PC-9 (cell line): ENCODE measurements around the gene LMTK3. TPM values are rescaled to one million over a fixed set of nuclear protein-coding genes. Genes with fewer than 3 reads are reported as not detected.

ENCODE experiments used
- BruUV-seq: library from RNA; stranded (reverse); fragments of 400-500 nt; replicated peaks from 2 replicates; lab custom pipeline; 2021; lab: Mats Ljungman, UMichigan
- CTCF ChIA-PET: fragments of 300-600 bp; sonication (Branson Sonifier 250); formaldehyde crosslinking; loops from one replicate; lab custom pipeline; 2022; ENCODE audit warnings: antibody characterized with exemption; lab: Charles Lee
- POLR2A ChIA-PET: fragments of 300-600 bp; sonication (Branson Sonifier 250); formaldehyde crosslinking; loops from one replicate; lab custom pipeline; 2022; ENCODE audit warnings: antibody characterized with exemption; ENCODE audit not compliant: unreplicated experiment; lab: Charles Lee
- DNase-seq, 2 experiments: peaks; one replicate each; pipeline versions ENCODE4 v3.0.0 to v3.0.0-alpha.2; 2015 to 2022; ENCODE audit warnings: mixed read lengths in 1 of 2
- H2AFZ ChIP-seq: fragments of 200-600 bp; sonication (generic); 2 replicates; pipeline ENCODE4 v1.8.1; 2017; ENCODE audit warnings: antibody characterized with exemption
- H3F3A ChIP-seq: fragments of 200-600 bp; sonication (generic); 2 replicates; pipeline ENCODE4 v1.8.1; 2017; ENCODE audit warnings: antibody characterized with exemption, mild to moderate bottlenecking, low read depth; ENCODE audit not compliant: insufficient read depth
- H3K27ac ChIP-seq: fragments of 200-600 bp; sonication (generic); 2 replicates; pipeline ENCODE4 v1.6.1; 2016; ENCODE audit warnings: mixed run types
- H3K27me3 ChIP-seq: fragments of 200-600 bp; sonication (generic); 2 replicates; pipeline ENCODE4 v1.6.1; 2016; ENCODE audit warnings: low read depth, mixed run types; ENCODE audit not compliant: insufficient read depth
- H3K36me3 ChIP-seq: fragments of 200-600 bp; sonication (generic); 2 replicates; pipeline ENCODE4 v1.6.1; 2016; ENCODE audit warnings: low read depth, mixed run types
- H3K4me1 ChIP-seq: fragments of 200-600 bp; sonication (generic); replicated peaks from 2 replicates; pipeline ENCODE4 v1.6.1; 2016; ENCODE audit warnings: mixed run types; ENCODE audit not compliant: insufficient read depth
- H3K4me2 ChIP-seq: fragments of 200-600 bp; sonication (generic); 2 replicates; pipeline ENCODE4 v1.6.1; 2017; ENCODE audit warnings: mixed run types
- H3K4me3 ChIP-seq: fragments of 200-600 bp; sonication (generic); 2 replicates; pipeline ENCODE4 v1.6.1; 2016; ENCODE audit warnings: mixed run types
- H3K79me2 ChIP-seq: fragments of 200-600 bp; sonication (generic); 2 replicates; pipeline ENCODE4 v1.6.1; 2017; ENCODE audit warnings: low read depth, mixed run types
- H3K9me2 ChIP-seq: fragments of 200-600 bp; sonication (generic); 2 replicates; pipeline ENCODE4 v1.8.1; 2017; ENCODE audit warnings: mild to moderate bottlenecking; ENCODE audit not compliant: insufficient read depth
- H3K9me3 ChIP-seq: fragments of 200-600 bp; sonication (generic); 2 replicates; pipeline ENCODE4 v1.8.1; 2016; ENCODE audit warnings: low read depth; ENCODE audit not compliant: insufficient read depth
- H4K20me1 ChIP-seq: fragments of 200-600 bp; sonication (generic); 2 replicates; pipeline ENCODE4 v1.8.1; 2017; ENCODE audit not compliant: insufficient read depth
- CTCF ChIP-seq: fragments of 200-600 bp; sonication (generic); conservative IDR thresholded peaks from 2 replicates; pipeline ENCODE4 v1.6.1; 2017; ENCODE audit warnings: mixed run types, antibody characterized with exemption, mild to moderate bottlenecking, moderate library complexity
- EZH2 ChIP-seq: fragments of 200-600 bp; sonication (generic); IDR thresholded peaks from 2 replicates; pipeline ENCODE4 v1.8.0; 2017; ENCODE audit warnings: antibody characterized with exemption, low read depth
- intact Hi-C: fragments of 100-400 bp; cut with micrococcal nuclease; formaldehyde crosslinking; loops from one replicate; pipeline ENCODE4 v1.10.0; 2022; ENCODE audit not compliant: unreplicated experiment
- total RNA-seq: library from RNA; stranded (reverse); gene quantifications from 2 replicates; pipeline ENCODE4 v1.2.3, GENCODE V29; 2021

Gene LMTK3
- total RNA-seq, 1 experiment from 2014 or later, result 13.9 TPM

- CTCF ChIA-PET, result no interaction called here
- Histone ChIP-seq H3K79me2 (no peaks in the 10 kb centered on the region), H3K9me3 (no peaks in the 10 kb centered on the region), H3K4me1 (peaks cover 39% of the 10 kb centered on the region), H3K36me3 (no peaks in the 10 kb centered on the region), H3K9me2 (no peaks in the 10 kb centered on the region), H3K4me3 (no peak overlapping the region), H3K4me2 (no peak overlapping the region), H3K27me3 (no peaks in the 10 kb centered on the region), H2AFZ (no peak overlapping the region), H4K20me1 (no peaks in the 10 kb centered on the region), H3K27ac (no peak overlapping the region), H3F3A (peaks cover 27% of the 10 kb centered on the region)
- DNase-seq, result no peak
- no peak for TF ChIP-seq EZH2
- BruUV-seq, result no TSS peak
- intact Hi-C loops, result no loop called here
- POLR2A ChIA-PET, result no interaction called here
Measured at GRCh38 chr19:48548253-48548911, 36.7 kb upstream of the LMTK3 start.

GRCh38 chr19:48547722-48548121, 36.1 kb upstream of the LMTK3 start:
- intact Hi-C loops, result no loop called here
- Histone ChIP-seq H3K79me2 (no peaks in the 10 kb centered on the region), H3K27me3 (no peaks in the 10 kb centered on the region), H3K4me3 (no peak overlapping the region), H3K27ac (no peak overlapping the region), H4K20me1 (no peaks in the 10 kb centered on the region), H3F3A (peaks cover 24% of the 10 kb centered on the region), H3K9me3 (no peaks in the 10 kb centered on the region), H3K36me3 (no peaks in the 10 kb centered on the region), H2AFZ (no peak overlapping the region), H3K4me2 (no peak overlapping the region), H3K4me1 (peaks cover 36% of the 10 kb centered on the region), H3K9me2 (no peaks in the 10 kb centered on the region)
- TF ChIP-seq EZH2 (no peak), CTCF (no peak)
- CTCF ChIA-PET, result no interaction called here
- BruUV-seq, result no TSS peak
- POLR2A ChIA-PET, result no interaction called here
- DNase-seq, result no peak

- no peak for DNase-seq
- ChIA-PET CTCF (no interaction called here), POLR2A (interaction anchor here (0.6 kb wide), 1 partner anchor 582 kb away, joined by 4 read pairs; no protein-coding TSS in a partner anchor)
- Histone ChIP-seq H3K4me3 (no peak overlapping the region), H3K4me1 (peaks cover 24% of the 10 kb centered on the region), H3K79me2 (no peaks in the 10 kb centered on the region), H3K4me2 (no peak overlapping the region), H3K9me2 (no peaks in the 10 kb centered on the region), H3K9me3 (no peaks in the 10 kb centered on the region), H4K20me1 (no peaks in the 10 kb centered on the region), H3K36me3 (no peaks in the 10 kb centered on the region), H3K27ac (no peak overlapping the region), H3F3A (peaks cover 23% of the 10 kb centered on the region), H2AFZ (no peak overlapping the region), H3K27me3 (no peaks in the 10 kb centered on the region)
- intact Hi-C loops, result no loop called here
- BruUV-seq, result no TSS peak
- no peak for TF ChIP-seq EZH2
- TF ChIP-seq CTCF, result no peak
Measured at GRCh38 chr19:48544856-48545750, 33.5 kb upstream of the LMTK3 start.
